ENCODE results near the gene UBAC1.

Gene UBAC1

GRCh38 chr9:135992486-135993408, 31.6 kb upstream of the UBAC1 start:
- Histone ChIP-seq H3K4me3 (ENCODE audit: low read length) (peak overlapping the region; percentile 21; the same call in 1 of the 2 replicates), H4K20me1 (ENCODE audit: control insufficient read depth, insufficient read depth, low read depth, low read length) (no peaks in the 10 kb centered on the region), H3K4me1 (ENCODE audit: control insufficient read depth, low read length) (peaks cover 17% of the 10 kb centered on the region), H3K27me3 (ENCODE audit: control insufficient read depth, low read length) (no peaks in the 10 kb centered on the region), H3F3A (ENCODE audit: control insufficient read depth, insufficient read depth) (no peaks in the 10 kb centered on the region), H3K36me3 (ENCODE audit: control insufficient read depth, low read length) (no peaks in the 10 kb centered on the region), H3K79me2 (ENCODE audit: control insufficient read depth, low read length) (no peaks in the 10 kb centered on the region), H3K9me2 (replicated peaks; ENCODE audit: control insufficient read depth, low read length) (no peaks in the 10 kb centered on the region), H3K9me3 (ENCODE audit: control insufficient read depth, insufficient read depth, low read length) (no peaks in the 10 kb centered on the region), H3K4me2 (ENCODE audit: low read length) (peak overlapping the region; percentile 34), H3K27ac (ENCODE audit: low read depth, low read length) (no peak overlapping the region)
- TF ChIP-seq EZH2phosphoT487 (IDR thresholded peaks at IDR 0.05; ENCODE audit: borderline replicate concordance, low read length), result no peak
- TF ChIP-seq CTCF (IDR thresholded peaks at IDR 0.05; ENCODE audit: low read depth, low read length, poor library complexity, severe bottlenecking), result no peak

- TF ChIP-seq CTCF (IDR thresholded peaks at IDR 0.05; ENCODE audit: low read depth, low read length, poor library complexity, severe bottlenecking) (no peak), EZH2phosphoT487 (IDR thresholded peaks at IDR 0.05; ENCODE audit: borderline replicate concordance, low read length) (no peak)
- Histone ChIP-seq H3K27ac (ENCODE audit: low read depth, low read length) (no peak overlapping the region), H3K4me3 (ENCODE audit: low read length) (no peak overlapping the region), H3K4me2 (ENCODE audit: low read length) (no peak overlapping the region), H3K4me1 (ENCODE audit: control insufficient read depth, low read length) (peaks cover 17% of the 10 kb centered on the region), H3F3A (ENCODE audit: control insufficient read depth, insufficient read depth) (no peaks in the 10 kb centered on the region), H3K79me2 (ENCODE audit: control insufficient read depth, low read length) (no peaks in the 10 kb centered on the region), H3K27me3 (ENCODE audit: control insufficient read depth, low read length) (no peaks in the 10 kb centered on the region), H4K20me1 (ENCODE audit: control insufficient read depth, insufficient read depth, low read depth, low read length) (no peaks in the 10 kb centered on the region), H3K36me3 (ENCODE audit: control insufficient read depth, low read length) (no peaks in the 10 kb centered on the region), H3K9me3 (ENCODE audit: control insufficient read depth, insufficient read depth, low read length) (no peaks in the 10 kb centered on the region), H3K9me2 (replicated peaks; ENCODE audit: control insufficient read depth, low read length) (no peaks in the 10 kb centered on the region)
Observed at GRCh38 chr9:135991771-135992170, 30.6 kb upstream of the UBAC1 start.

GRCh38 chr9:135990468-135991429, 29.6 kb upstream of the UBAC1 start:
- Histone ChIP-seq H3K36me3 (ENCODE audit: control insufficient read depth, low read length) (no peaks in the 10 kb centered on the region), H3K4me3 (ENCODE audit: low read length) (no peak overlapping the region), H3K4me1 (ENCODE audit: control insufficient read depth, low read length) (peaks cover 17% of the 10 kb centered on the region), H3F3A (ENCODE audit: control insufficient read depth, insufficient read depth) (no peaks in the 10 kb centered on the region), H4K20me1 (ENCODE audit: control insufficient read depth, insufficient read depth, low read depth, low read length) (no peaks in the 10 kb centered on the region), H3K9me3 (ENCODE audit: control insufficient read depth, insufficient read depth, low read length) (no peaks in the 10 kb centered on the region), H3K9me2 (replicated peaks; ENCODE audit: control insufficient read depth, low read length) (no peaks in the 10 kb centered on the region), H3K27ac (ENCODE audit: low read depth, low read length) (no peak overlapping the region), H3K79me2 (ENCODE audit: control insufficient read depth, low read length) (no peaks in the 10 kb centered on the region), H3K4me2 (ENCODE audit: low read length) (no peak overlapping the region), H3K27me3 (ENCODE audit: control insufficient read depth, low read length) (no peaks in the 10 kb centered on the region)
- TF ChIP-seq EZH2phosphoT487 (IDR thresholded peaks at IDR 0.05; ENCODE audit: borderline replicate concordance, low read length) (no peak), CTCF (IDR thresholded peaks at IDR 0.05; ENCODE audit: low read depth, low read length, poor library complexity, severe bottlenecking) (no peak)
